Erythroblast (primary cell): ENCODE results near the gene CARD14.

ENCODE experiments used
- GATA1 ChIP-seq: IDR thresholded peaks from 2 replicates; pipeline ENCODE4 v1.6.1; 2011; ENCODE audit warnings: low read depth, mild to moderate bottlenecking, control low read depth, low read length, moderate library complexity
- POLR2A ChIP-seq: IDR thresholded peaks from 2 replicates; pipeline ENCODE4 v1.6.1; 2011; ENCODE audit warnings: mild to moderate bottlenecking, low read length

GRCh38 chr17:80123791-80124190 is 46.0 kb upstream of the CARD14 start:
- no peak for TF ChIP-seq GATA1
- no peak for TF ChIP-seq POLR2A
